Caco-2 (cell line): ENCODE results near the gene FHIP1B. TPM values are rescaled to one million over a fixed set of nuclear protein-coding genes. Genes with fewer than 3 reads are reported as not detected.

Experiments
- BruUV-seq: library from RNA; stranded (reverse); fragments of 400-500 nt; replicated peaks from 2 replicates; lab custom pipeline; 2021; lab: Mats Ljungman, UMichigan
- CTCF ChIA-PET: fragments of 300-600 bp; sonication (Branson Sonifier 250); formaldehyde crosslinking; loops from one replicate; lab custom pipeline; 2022; ENCODE audit warnings: antibody characterized with exemption; lab: Charles Lee
- POLR2A ChIA-PET: fragments of 300-600 bp; sonication (Branson Sonifier 250); formaldehyde crosslinking; loops from one replicate; lab custom pipeline; 2022; ENCODE audit warnings: antibody characterized with exemption; lab: Charles Lee
- DNase-seq, 2 experiments: peaks; one replicate each; pipeline versions ENCODE4 v3.0.0 to v3.0.0-alpha.2; 2020 to 2022
- H3K27me3 ChIP-seq: replicated peaks from 2 replicates; pipeline ENCODE4 v1.6.0; 2011; ENCODE audit warnings: low read length; ENCODE audit not compliant: control insufficient read depth, insufficient read depth
- H3K36me3 ChIP-seq: 2 replicates; pipeline ENCODE4 v1.5.1; 2011; ENCODE audit warnings: low read length; ENCODE audit not compliant: control insufficient read depth, insufficient read depth
- H3K4me1 ChIP-seq: fragments of 250-450 bp; sonication (Bioruptor Pico); 2 replicates; pipeline ENCODE4 v1.5.1; 2020; ENCODE audit warnings: mild to moderate bottlenecking
- H3K4me3 ChIP-seq: 2 replicates; pipeline ENCODE4 v1.5.1; 2011; ENCODE audit warnings: low read depth, mild to moderate bottlenecking, control low read depth, low read length
- H3K9me3 ChIP-seq: fragments of 250-450 bp; sonication (Bioruptor Pico); 2 replicates; pipeline ENCODE4 v1.5.1; 2020; ENCODE audit warnings: mild to moderate bottlenecking, moderate library complexity
- H3K27ac Mint-ChIP-seq: one replicate; pipeline ENCODE4 v1.8.0; 2022; ENCODE audit warnings: mixed read lengths; ENCODE audit not compliant: unreplicated experiment
- H3K27me3 Mint-ChIP-seq: one replicate; pipeline ENCODE4 v1.8.0; 2022; ENCODE audit warnings: mixed read lengths; ENCODE audit not compliant: insufficient read depth, unreplicated experiment
- H3K36me3 Mint-ChIP-seq: one replicate; pipeline ENCODE4 v1.8.0; 2022; ENCODE audit warnings: mild to moderate bottlenecking, mixed read lengths; ENCODE audit not compliant: insufficient read depth, unreplicated experiment
- H3K4me1 Mint-ChIP-seq: one replicate; pipeline ENCODE4 v1.8.0; 2022; ENCODE audit warnings: low read depth, mixed read lengths; ENCODE audit not compliant: unreplicated experiment
- H3K4me3 Mint-ChIP-seq: one replicate; pipeline ENCODE4 v1.8.0; 2022; ENCODE audit warnings: mild to moderate bottlenecking, moderate library complexity, mixed read lengths; ENCODE audit not compliant: unreplicated experiment
- H3K9me3 Mint-ChIP-seq: one replicate; pipeline ENCODE4 v1.8.0; 2022; ENCODE audit warnings: mixed read lengths; ENCODE audit not compliant: unreplicated experiment
- intact Hi-C: fragments of 100-400 bp; cut with micrococcal nuclease; formaldehyde crosslinking; loops from one replicate; pipeline ENCODE4 v1.10.0; 2022; ENCODE audit not compliant: unreplicated experiment
- total RNA-seq: library from RNA; stranded (reverse); gene quantifications from 2 replicates; pipeline ENCODE4 v1.2.3, GENCODE V29; 2022
- TF ChIP-seq, protein P1 (sequence below), 2 experiments: fragments of 200-600 bp in 1 of 2; IDR thresholded peaks; 1 replicate in 1 of 2; 2 replicates in 1 of 2; pipeline versions ENCODE4 v1.5.1 to v1.8.0; 2011 to 2022; ENCODE audit warnings: antibody characterized with exemption in 1 of 2, control low read depth in 1 of 2, inconsistent platforms in 1 of 2, low read depth in 1 of 2, low read length in 1 of 2, mild to moderate bottlenecking in 1 of 2, moderate library complexity in 1 of 2; ENCODE audit not compliant: insufficient read depth in 1 of 2, severe bottlenecking in 1 of 2, unreplicated experiment in 1 of 2

FHIP1B gene
- total RNA-seq, 1 experiment from 2014 or later = 26.8 TPM

DNA sequence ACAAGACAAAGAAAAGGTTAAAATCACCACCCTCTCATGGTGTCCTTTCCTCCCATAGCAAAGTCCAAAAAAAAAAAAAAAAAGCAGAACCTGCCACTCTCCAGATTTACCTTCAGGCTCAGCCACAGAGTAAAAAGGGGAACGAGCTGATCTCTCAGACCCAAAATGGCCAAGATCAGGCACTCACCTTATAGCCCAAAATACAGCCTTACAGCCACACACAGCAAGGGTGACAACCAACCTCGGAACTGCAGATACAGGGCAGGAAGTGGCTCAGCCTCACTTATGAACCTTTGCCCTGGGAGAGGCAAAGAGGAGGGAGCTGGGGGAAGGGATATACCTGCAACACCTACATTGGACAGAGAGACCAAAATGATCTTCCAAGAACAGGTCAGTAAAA, 4.5 kb downstream of the FHIP1B start:
- ChIA-PET CTCF (interaction anchor here (0.6 to 0.7 kb wide), 3 partner anchors 20 to 124 kb away, joined by 3 to 9 read pairs (median 3); no protein-coding TSS in a partner anchor), POLR2A (no interaction called here)
- H3K36me3 ChIP-seq = no peaks in the 10 kb centered on the region
- Mint-ChIP-seq H3K36me3 (peaks cover 17% of the 10 kb centered on the region), H3K4me3 (peak overlapping the region; percentile 49), H3K27ac (peak overlapping the region; percentile 42), H3K27me3 (no peaks in the 10 kb centered on the region), H3K4me1 (peaks cover 37% of the 10 kb centered on the region), H3K9me3 (no peaks in the 10 kb centered on the region)
- no peaks in the 10 kb centered on the region for H3K9me3 ChIP-seq
- intact Hi-C loops = loop anchor here (5.0 to 10.0 kb wide), 4 partner anchors 122 to 1623 kb away; partner anchors contain the start of genes ARFIP2, TAF10, TIMM10B and TPP1
- peaks cover 16% of the 10 kb centered on the region for H3K4me1 ChIP-seq
- TF ChIP-seq, protein P1, sequence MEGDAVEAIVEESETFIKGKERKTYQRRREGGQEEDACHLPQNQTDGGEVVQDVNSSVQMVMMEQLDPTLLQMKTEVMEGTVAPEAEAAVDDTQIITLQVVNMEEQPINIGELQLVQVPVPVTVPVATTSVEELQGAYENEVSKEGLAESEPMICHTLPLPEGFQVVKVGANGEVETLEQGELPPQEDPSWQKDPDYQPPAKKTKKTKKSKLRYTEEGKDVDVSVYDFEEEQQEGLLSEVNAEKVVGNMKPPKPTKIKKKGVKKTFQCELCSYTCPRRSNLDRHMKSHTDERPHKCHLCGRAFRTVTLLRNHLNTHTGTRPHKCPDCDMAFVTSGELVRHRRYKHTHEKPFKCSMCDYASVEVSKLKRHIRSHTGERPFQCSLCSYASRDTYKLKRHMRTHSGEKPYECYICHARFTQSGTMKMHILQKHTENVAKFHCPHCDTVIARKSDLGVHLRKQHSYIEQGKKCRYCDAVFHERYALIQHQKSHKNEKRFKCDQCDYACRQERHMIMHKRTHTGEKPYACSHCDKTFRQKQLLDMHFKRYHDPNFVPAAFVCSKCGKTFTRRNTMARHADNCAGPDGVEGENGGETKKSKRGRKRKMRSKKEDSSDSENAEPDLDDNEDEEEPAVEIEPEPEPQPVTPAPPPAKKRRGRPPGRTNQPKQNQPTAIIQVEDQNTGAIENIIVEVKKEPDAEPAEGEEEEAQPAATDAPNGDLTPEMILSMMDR (IDR thresholded peaks at IDR 0.05; ENCODE audit: insufficient read depth in 1 of 2, low read depth in 1 of 2, low read length in 1 of 2, severe bottlenecking in 1 of 2, unreplicated experiment in 1 of 2) = no peak
- peak; percentile 40 to 61 for DNase-seq
- H3K27me3 ChIP-seq = no peaks in the 10 kb centered on the region
- peak overlapping the region; percentile 21 for H3K4me3 ChIP-seq
- BruUV-seq = no TSS peak

GRCh38 chr11:6228520-6228919, 5.9 kb downstream of the FHIP1B start:
- Histone ChIP-seq H3K4me3 (no peak overlapping the region), H3K9me3 (no peaks in the 10 kb centered on the region), H3K27me3 (no peaks in the 10 kb centered on the region), H3K4me1 (peaks cover 16% of the 10 kb centered on the region), H3K36me3 (peaks cover 4% of the 10 kb centered on the region)
- intact Hi-C loops = no loop called here
- H3K9me3 Mint-ChIP-seq = no peaks in the 10 kb centered on the region
- no peak for DNase-seq
- H3K36me3 Mint-ChIP-seq = peaks cover 17% of the 10 kb centered on the region
- ChIA-PET CTCF (no interaction called here), POLR2A (no interaction called here)
- no TSS peak for BruUV-seq
- no peak overlapping the region for H3K4me3 Mint-ChIP-seq
- peaks cover 37% of the 10 kb centered on the region for H3K4me1 Mint-ChIP-seq
- TF ChIP-seq, protein P1 (IDR thresholded peaks at IDR 0.05; ENCODE audit: insufficient read depth in 1 of 2, low read depth in 1 of 2, low read length in 1 of 2, severe bottlenecking in 1 of 2, unreplicated experiment in 1 of 2) = no peak
- H3K27ac Mint-ChIP-seq = no peak overlapping the region
- H3K27me3 Mint-ChIP-seq = no peaks in the 10 kb centered on the region

- Histone ChIP-seq H3K27me3 (no peaks in the 10 kb centered on the region), H3K4me1 (peaks cover 16% of the 10 kb centered on the region), H3K36me3 (peaks cover 6% of the 10 kb centered on the region), H3K9me3 (no peaks in the 10 kb centered on the region), H3K4me3 (no peak overlapping the region)
- peaks cover 27% of the 10 kb centered on the region for H3K4me1 Mint-ChIP-seq
- no peak overlapping the region for H3K4me3 Mint-ChIP-seq
- TF ChIP-seq, protein P1 (IDR thresholded peaks at IDR 0.05; ENCODE audit: insufficient read depth in 1 of 2, low read depth in 1 of 2, low read length in 1 of 2, severe bottlenecking in 1 of 2, unreplicated experiment in 1 of 2) = no peak
- peaks cover 20% of the 10 kb centered on the region for H3K36me3 Mint-ChIP-seq
- POLR2A ChIA-PET = no interaction called here
- no peaks in the 10 kb centered on the region for H3K9me3 Mint-ChIP-seq
- CTCF ChIA-PET = no interaction called here
- no peaks in the 10 kb centered on the region for H3K27me3 Mint-ChIP-seq
- intact Hi-C loops = no loop called here
- no TSS peak for BruUV-seq
- no peak for DNase-seq
- H3K27ac Mint-ChIP-seq = no peak overlapping the region
Observed at GRCh38 chr11:6225896-6226295, 8.5 kb downstream of the FHIP1B start.
